GM19324 (cell line): ENCODE data around the gene RTN4.
"Not testable (repeated sequence)": the region's sequence is repeated elsewhere in the genome, so short reads cannot be mapped to it uniquely, and the experiment has no call there.

Experiments
- ATAC-seq: cut with Tn5 transposase; IDR thresholded peaks from one replicate; pipeline ENCODE4 v1.9.1; 2021; ENCODE audit warnings: mild to moderate bottlenecking, moderate library complexity; ENCODE audit not compliant: unreplicated experiment, low FRiP score

RTN4 gene

DNA sequence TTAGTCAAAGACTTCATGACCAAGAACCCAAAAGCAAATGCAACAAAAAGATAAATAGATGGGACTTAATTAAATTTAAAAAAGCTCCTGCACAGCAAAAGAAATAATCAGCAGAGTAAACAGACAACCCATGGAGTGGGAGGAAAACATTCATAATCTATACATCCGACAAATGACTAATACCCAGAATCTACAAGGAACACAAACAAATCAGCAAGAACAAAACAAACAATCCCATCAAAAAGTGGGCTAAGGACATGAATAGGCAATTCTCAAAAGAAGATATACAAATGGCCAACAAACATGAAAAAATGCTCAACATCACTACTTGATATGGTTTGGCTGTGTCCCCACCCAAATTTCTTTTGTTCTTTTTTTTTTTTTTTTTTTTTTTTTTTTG, 25.8 kb upstream of the RTN4 start:
- ATAC-seq, result not testable (repeated sequence)

DNA sequence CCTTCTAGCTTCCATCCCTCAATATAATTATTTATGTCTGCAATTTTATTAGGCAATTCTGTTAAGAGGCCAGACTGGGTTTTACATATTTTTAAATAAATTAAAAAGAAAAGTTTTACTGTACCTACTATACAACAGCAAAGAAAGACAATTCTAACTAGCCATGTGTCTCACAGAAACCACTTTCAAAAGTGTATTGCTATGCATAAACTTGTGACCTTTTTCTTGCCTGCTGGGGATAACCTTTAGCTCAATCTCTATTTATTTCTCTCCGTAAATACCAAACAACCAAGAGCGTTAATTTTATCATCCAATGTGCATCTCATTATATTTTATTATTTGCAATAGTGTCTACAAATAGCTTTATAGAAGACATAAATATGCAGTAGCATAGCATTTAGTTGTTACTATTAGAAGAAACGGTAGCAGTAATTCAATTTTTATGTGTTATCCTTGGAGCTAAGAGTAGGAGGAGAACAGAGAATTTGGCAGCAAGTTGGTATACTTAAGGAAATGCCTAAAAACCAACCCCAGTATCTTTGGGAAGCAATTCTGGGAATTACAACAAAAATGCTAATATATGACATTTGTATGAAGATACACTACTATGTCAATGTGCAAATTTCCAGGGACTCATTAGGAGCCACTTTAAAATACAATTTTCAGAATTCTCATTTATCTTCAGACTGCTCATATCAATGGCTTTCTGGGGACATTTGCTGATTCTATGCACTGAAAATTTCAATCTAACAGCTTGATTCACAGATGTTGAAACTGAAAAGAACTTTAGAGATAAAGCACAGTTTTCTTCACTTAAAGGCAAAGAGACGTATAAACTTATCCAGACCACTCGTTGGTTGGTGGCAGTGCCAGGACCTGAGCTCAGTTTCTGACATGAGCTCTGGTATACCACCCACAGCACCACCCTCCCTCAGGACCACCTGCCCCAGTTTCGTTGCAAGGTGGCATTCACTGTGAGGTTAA, 23.0 kb upstream of the RTN4 start:
- no peak for ATAC-seq

DNA sequence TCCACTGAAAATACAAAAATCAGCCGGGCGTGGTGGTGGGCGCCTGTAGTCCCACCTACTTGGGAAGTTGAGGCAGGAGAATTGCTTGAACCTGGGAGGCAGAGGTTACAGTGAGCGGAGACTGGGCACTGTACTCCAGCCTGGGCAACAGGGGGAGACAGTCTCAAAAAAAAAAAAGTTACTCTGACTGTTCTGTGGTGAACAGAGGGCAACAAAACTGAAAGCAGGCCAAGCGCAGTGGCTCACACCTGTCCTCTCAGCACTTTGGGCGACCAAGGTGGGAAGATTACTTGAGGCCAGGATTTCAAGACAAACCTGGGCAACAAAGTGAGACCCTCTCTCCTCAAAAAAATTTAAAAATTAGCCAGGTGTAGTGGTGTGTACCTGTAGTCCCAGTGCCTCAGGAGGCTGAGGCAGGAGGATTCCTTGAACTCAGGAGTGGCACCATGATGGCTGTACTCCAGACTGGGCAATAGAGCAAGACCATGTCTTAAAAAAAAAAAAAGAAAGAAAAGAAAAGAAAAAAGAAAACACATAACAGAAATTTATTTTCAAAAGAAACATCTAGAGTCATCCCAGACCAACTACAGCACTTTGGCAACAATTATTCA, 13.6 kb upstream of the RTN4 start:
- no peak for ATAC-seq

DNA sequence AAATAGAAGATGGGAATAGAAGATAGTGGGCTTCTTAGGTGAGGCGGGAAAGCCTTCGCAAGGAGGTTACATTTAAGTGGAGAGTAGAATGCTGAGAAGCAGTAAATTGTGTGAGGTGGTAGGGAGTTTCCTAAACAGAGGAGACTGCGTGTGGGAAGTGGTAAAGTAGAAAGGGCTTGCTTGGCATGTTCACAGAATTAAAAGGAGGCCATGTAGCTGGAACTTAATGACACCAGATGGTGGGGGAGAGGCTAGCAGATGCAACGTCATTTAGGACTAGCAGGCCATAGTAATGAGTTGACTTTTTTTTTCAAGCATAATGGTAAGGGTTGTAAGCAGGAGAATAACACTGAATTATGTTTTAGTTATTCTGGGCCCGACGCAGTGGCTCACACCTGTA, 13.0 kb upstream of the RTN4 start:
- ATAC-seq, result no peak

DNA sequence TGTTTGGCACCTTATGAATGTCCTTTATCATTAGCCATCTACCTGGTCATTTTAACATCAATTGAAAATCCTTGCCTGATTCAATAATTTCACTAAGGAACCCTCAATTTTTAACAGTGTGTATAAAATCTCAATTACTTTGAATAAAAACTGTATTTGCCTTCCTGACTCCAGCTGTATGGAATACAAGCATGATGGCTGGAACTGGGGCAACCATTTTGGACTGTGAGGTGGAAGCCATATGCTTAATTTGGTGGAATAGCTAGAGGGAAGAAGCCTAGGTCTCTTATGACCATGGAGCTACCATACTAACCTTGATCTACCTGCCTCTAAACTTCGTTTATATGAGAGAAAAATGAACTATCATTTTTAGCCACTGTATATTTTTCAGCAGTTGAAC, 12.5 kb upstream of the RTN4 start:
- no peak for ATAC-seq

DNA sequence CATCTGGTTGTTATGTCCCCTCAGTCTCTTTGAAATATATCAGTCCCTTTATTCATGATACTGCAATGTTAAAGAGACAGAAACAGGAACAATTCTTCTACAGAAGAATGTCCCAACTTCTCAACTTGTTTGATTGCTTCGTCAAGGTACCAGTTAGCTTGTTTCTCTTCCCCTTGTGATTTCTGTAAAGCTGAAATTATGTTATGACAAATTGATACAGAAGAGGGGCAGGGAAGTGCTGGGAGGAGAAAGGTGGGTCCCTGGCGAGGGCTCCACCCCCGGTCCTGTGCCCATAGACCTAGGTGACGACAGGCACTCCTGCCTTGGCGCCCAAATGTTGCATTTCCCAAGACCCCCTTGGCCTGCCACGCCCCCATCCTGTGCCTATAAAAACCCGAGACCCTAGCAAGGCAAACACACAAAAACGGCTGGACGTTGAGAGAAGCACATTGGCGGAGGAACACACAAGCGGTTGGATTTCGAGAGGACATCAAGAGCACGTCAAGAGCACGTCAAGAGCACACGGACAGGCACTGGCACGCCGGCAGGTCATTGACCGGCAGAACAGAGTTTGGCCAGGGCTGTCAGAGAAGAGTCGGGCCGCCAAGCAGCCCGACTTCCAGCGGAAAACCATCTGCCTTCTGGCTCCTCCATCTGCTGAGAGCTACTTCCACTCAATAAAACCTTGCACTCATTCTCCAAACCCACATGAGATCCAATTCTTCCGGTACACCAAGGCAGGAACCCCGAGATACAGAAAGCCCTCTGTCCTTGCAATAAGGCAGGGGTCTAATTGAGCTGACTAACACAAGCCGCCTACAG, 11.5 kb upstream of the RTN4 start:
- ATAC-seq, result no peak

DNA sequence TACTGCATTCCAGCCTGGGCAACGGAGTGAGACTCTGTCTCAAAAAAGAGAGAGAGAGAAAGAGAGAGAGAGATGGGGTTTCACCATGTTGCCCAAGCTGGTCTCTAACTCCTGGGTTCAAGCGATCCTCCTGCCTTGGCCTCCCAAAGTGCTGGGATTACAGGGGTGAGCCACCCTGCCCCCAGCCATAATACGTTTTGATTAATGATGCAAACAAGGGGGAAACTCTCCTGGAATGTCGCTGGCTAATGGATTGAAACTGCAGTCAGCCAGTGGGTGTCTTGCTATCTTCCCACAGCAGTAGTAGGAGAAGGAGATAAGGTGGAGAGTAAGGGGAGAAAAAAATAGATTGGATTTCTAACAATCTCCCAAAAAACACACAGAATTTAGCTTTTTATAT, 9.5 kb upstream of the RTN4 start:
- no peak for ATAC-seq

DNA sequence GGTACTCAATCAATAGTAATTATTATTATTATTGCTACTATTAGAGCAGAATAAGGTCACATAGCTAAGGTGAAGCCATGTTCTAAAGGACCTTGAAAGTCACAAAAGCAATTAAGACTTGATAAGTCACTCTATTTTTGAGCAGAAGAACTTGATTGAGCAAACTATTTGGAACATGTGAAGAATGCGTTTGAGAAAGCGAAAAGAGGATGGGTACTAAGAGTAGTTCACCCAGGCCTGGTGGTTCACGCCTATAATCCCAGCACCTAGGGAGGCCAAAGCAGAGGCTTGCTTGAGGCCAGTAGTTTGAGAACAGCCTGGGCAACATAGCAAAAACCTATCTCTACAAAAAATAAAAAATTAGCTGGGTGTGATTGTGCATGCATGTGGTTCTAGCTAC, 7.2 kb upstream of the RTN4 start:
- no peak for ATAC-seq

DNA sequence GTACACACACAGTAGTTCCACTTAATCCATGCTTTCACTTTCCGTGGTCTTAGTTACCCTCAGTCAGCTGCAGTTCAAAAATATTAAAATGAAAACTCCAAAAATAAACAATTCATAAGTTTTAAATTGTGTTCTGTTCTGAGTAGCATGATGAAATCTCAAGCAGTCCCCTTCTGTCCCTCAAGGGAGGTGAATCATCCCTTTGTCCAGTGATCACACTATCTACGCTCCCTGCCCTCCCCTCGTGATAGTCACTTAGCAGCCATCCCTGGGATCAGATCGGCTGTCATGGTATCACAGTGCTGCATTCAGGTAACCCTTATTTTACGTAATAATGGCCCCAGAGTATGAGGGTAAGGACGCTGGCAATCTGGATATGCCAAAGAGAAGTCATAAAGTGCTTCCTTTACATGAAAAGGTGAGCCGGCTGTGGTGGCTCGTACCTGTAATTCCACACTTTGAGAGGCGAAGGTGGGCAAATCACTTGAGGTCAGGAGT, 5.8 kb upstream of the RTN4 start:
- ATAC-seq, result no peak

DNA sequence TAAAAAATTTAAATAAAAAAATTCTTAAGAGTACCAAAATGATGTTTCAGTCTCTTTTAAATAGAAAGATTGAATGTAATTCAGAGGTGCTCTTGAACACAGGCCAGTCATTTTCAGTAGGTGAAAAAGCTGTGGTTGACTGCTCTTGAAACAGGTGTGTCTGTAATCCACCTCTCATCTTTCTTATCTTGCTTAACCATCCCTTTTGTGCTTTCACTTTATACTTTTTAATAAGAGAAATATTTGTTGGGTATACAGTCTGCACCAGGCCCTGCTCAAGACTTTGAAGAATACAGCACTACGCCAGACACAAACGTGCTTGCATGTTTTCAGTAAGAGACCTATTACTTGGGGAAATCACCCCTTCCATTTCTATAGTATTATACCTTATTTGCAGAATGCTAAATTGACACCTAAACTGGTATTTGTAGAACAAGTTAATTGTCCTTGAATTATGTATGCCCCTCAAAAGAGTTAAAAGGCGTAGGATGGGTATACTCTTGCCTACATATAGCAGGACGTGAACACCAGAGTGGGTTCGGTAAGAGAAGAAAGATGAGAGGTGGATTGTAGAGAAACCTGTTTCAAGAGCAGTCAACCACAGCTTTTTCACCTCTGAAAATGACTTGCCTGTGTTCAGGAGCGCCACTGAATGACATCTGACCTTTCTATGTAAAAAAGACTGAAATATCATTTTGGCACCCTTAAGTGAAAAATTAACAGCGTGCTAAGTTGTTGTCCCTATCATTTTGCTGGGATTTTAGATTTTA, 4.0 kb upstream of the RTN4 start:
- no peak for ATAC-seq

DNA sequence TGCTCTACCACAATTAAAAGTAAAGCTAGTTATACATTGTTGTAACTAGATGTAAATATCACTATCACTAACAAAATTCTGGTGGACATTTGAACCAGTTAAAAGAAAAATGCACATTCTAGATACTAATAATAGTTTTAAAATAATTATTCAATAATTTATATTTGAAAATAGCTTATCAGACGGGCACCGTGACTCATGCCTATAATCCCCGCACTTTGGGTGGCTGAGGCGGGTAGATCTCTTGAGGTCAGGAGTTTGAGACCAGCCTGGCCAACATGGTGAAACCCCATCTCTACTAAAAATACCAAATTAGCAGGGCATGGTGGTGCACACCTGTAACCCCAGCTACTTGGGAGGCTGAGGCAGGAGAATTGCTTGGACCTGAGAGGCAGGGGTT, 3.0 kb upstream of the RTN4 start:
- ATAC-seq, result not testable (repeated sequence)

DNA sequence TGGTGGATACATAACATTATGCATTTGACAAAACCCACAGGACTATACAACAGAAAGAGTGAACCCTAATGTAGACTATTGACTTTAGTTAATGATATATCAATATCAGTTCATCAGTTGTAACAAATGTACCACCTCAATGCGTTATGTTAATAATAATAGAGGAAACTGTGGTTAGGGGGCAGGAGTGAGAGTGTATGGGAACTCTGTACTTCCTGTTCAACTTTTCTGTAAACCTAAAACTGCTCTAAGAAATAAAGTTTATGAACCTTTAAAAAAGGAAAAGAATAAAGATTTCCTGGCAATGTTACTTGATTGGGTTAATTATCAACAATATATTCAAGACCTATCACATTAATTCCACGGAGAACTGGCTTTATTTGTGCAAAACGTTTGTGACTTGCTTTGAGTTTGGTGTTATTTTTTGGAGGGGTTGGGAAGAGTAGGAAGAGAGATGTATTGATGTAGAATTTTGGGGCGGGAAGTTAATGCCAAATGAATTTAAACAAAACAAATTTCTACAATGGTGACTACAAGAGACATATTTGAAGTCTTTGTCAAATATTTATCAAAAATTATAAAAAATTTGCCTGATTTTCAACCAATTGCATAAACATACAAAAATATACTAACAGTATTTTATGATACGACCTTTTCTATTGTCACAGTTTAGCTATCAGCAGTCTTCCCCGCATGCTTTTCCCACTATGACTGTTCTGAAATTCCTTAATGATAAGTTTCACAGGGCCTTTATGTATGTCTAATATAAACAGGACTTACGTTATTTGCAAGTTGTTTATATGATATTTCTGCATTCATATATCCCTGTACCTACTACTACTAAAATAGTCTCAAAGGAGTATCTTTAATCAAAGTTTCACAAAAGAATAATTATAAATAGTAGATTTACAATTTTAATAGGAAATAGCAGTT, 2.1 kb upstream of the RTN4 start:
- no peak for ATAC-seq

DNA sequence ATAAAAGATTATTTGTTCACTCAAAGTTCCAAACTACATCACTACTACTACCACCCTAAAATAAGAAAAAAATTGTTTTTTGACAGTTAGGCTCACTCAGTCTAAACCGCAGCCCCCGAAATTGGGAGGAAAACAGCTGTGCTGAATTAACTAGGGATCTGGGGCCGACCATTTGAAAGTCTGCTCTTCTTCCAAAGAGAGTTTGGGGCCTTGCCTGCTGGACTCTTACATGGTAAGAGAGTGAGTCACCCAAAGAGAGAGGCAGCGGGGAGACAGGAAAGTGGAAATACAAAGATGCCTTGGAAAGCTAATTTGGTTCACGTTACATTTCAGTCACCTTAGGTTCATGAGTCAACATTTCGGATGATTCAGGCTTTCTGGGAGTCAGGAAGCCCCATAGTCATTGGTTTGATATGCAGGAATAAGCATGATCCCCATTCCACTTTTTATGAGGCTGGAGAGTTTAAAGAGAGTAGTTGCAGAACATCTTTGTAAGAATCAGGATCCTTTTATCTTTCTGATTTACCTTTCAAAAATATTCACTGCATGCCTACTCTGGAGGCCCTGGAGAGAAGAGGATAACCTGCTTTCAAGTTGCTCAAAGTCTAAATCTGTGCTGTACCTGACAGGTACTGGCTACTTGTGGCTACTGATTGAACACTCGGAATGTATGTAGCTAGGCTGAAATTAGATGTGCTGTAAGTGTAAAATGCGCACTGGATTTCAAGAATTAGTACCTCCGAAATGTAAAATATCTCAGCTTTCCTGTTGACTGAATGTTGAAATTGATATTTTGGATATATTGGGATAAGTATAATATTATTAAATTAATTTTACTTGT, 995 bp upstream of the RTN4 start:
- ATAC-seq, result no peak

DNA sequence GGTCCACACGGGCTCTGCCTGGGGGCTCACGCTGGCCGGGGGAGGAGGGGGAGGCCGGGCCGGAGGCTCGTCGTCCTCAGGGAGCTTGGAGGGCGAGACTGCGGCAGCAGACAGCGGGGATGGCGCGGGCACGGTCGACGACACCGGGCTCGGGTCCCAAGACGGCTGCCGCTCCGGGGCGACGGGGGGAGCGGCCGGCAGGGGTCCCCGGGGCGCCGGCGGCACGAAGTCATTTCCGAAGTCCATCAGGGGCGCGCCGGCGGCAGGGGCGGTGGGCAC, 491 bp downstream of the RTN4 start:
- ATAC-seq, result peak; percentile 1

DNA sequence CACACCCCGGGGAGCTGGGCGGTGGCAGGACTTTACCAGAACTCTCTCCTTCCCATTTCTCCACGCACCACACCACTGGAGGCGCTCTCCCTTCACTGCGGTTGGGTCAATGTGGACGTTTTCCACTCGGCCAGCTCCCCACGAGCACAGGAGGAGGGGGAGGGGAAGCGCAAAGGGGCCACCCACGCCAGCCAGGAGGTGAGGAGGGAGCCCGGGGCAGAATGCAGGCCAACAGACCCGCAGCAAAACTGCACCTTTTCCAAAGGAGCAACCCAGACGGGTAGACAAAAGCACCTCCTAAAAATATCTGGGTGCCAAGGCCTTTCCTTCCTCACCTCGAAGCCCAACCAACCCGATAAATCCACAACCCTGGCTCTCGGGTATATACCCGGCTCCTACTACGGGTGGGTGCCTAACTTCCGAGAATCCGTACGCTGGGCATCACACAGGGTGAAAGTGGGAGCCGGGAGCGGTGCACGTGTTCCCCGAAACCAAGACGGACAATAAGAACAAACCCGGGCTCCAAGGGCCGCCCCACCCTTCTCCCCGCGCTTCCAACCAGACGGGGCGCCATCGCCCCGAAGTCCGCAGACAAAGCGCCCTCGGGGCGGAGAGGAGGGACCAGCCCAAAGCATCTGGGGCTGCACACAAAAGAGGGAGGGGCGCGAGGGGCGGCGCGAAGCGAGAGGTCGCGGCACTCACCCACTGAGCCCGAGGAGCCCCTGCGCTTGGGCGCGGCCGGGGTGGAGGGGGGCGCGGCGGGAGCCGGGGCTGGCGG, 1.0 kb downstream of the RTN4 start:
- peak; percentile 9 for ATAC-seq

DNA sequence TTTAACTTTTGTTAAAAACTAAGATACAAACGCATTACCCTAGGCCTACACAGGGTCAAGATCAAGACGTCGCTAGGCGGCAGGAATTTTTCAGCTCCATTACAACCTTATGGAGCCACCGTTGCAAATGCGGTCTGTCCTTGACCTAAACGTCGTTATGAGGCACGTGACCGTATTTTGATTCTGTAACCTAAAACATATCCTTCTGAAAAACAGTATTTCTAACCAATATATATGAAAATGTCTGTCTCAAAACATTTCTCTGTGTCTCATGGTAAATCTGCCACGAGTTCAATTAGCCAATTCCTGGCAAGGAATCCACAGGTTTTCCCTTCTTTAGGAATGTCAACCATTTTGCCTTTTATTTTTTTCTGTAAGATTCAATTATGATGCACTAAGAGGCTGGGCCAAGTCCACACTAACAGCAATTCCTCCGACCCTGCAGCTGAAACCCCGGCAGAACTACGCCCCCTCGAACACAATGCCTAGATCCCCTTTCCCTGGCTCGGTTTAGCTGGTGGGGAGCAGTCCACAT, 1.7 kb downstream of the RTN4 start:
- ATAC-seq, result no peak

DNA sequence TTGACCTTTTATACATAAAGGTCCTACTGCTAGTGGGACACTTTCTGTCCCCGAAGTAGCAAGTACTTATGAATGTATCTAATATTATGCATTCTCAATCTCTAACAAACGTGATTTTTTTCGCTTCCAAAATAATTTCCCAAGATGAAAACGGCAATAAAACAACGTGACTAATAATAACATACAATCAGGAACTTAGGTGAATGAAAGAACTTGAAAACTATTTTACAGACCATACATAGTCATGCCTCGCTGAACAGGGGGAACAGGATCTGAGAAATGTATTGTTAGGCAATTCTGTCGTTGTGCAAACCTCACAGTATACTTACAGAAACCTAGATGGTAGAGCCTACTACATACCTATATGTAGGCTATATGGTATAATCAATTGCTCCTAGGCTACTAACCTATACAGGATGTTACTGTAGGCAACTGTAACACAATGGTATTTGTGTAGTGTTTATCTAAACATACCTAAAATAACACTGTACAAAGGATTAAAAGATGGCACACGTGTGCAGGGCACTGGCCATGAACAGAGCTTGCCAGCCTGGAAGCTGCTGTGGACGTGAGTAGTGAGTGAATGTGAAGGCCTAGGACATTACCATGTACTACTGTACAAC, 2.5 kb downstream of the RTN4 start:
- no peak for ATAC-seq
